Brain microvascular endothelial cell (primary cell): ENCODE results near the gene CTRB1.

ENCODE experiments used
- DNase-seq: peaks from one replicate; pipeline ENCODE4 v3.0.0-alpha.2; 2020
- H3K27ac ChIP-seq: fragments of 250-450 bp; sonication (Bioruptor Pico); 2 replicates; pipeline ENCODE4 v1.5.1; 2020; ENCODE audit warnings: mild to moderate bottlenecking, moderate library complexity
- H3K27me3 ChIP-seq: fragments of 250-450 bp; sonication (Bioruptor Pico); replicated peaks from 2 replicates; pipeline ENCODE4 v1.5.1; 2020; ENCODE audit warnings: mild to moderate bottlenecking
- H3K36me3 ChIP-seq: fragments of 250-450 bp; sonication (Bioruptor Pico); replicated peaks from 2 replicates; pipeline ENCODE4 v1.5.1; 2020; ENCODE audit warnings: mild to moderate bottlenecking
- H3K4me3 ChIP-seq: 2 replicates; pipeline ENCODE4 v1.5.1; 2011; ENCODE audit warnings: low read depth, mild to moderate bottlenecking, control low read depth, low read length, moderate library complexity
- in situ Hi-C: cut with HindIII; loops from 2 replicates; pipeline ENCODE4 v1.10.0; 2017; ENCODE audit warnings: low sequenced_read_pairs, low pct_ligation_motif_present
- TF ChIP-seq, protein P1 (sequence below): IDR thresholded peaks from 2 replicates; pipeline ENCODE4 v1.5.1; 2011; ENCODE audit warnings: low read depth, mild to moderate bottlenecking, moderate library complexity, low read length, control low read depth, inconsistent platforms; ENCODE audit errors: missing control alignments

Gene CTRB1

GRCh38 chr16:75218256-75219076 is at the start of gene CTRB1:
Gene CTRB1 (plus strand): TSS chr16:75218988. CDS start chr16:75219008, 20 bp downstream.
- no peak for DNase-seq
- Histone ChIP-seq H3K4me3 (no peak within 1 kb of the TSS), H3K36me3 (no peaks in the 10 kb centered on the region), H3K27me3 (no peaks in the 10 kb centered on the region), H3K27ac (no peak within 1 kb of the TSS)
- in situ Hi-C loops: no loop called here
- TF ChIP-seq, protein P1, sequence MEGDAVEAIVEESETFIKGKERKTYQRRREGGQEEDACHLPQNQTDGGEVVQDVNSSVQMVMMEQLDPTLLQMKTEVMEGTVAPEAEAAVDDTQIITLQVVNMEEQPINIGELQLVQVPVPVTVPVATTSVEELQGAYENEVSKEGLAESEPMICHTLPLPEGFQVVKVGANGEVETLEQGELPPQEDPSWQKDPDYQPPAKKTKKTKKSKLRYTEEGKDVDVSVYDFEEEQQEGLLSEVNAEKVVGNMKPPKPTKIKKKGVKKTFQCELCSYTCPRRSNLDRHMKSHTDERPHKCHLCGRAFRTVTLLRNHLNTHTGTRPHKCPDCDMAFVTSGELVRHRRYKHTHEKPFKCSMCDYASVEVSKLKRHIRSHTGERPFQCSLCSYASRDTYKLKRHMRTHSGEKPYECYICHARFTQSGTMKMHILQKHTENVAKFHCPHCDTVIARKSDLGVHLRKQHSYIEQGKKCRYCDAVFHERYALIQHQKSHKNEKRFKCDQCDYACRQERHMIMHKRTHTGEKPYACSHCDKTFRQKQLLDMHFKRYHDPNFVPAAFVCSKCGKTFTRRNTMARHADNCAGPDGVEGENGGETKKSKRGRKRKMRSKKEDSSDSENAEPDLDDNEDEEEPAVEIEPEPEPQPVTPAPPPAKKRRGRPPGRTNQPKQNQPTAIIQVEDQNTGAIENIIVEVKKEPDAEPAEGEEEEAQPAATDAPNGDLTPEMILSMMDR: no peak

GRCh38 chr16:75169899-75170405 is 48.8 kb upstream of the CTRB1 start:
- H3K27ac ChIP-seq: no peak overlapping the region
- H3K4me3 ChIP-seq: no peak overlapping the region
- H3K27me3 ChIP-seq: no peaks in the 10 kb centered on the region
- TF ChIP-seq, protein P1: no peak
- peaks cover 43% of the 10 kb centered on the region for H3K36me3 ChIP-seq
- in situ Hi-C loops: no loop called here
- no peak for DNase-seq

GRCh38 chr16:75172578-75172977 is 46.2 kb upstream of the CTRB1 start:
- H3K36me3 ChIP-seq: peaks cover 31% of the 10 kb centered on the region
- no peak overlapping the region for H3K27ac ChIP-seq
- H3K4me3 ChIP-seq: no peak overlapping the region
- no peak for DNase-seq
- TF ChIP-seq, protein P1: no peak
- in situ Hi-C loops: no loop called here
- no peaks in the 10 kb centered on the region for H3K27me3 ChIP-seq

- no peaks in the 10 kb centered on the region for H3K27me3 ChIP-seq
- TF ChIP-seq, protein P1: no peak
- no peak overlapping the region for H3K27ac ChIP-seq
- H3K4me3 ChIP-seq: no peak overlapping the region
- in situ Hi-C loops: loop anchor here (25.0 kb wide), 1 partner anchor 237 kb away; no protein-coding TSS in a partner anchor
- DNase-seq: no peak
- H3K36me3 ChIP-seq: peaks cover 6% of the 10 kb centered on the region
Measured at GRCh38 chr16:75175074-75175473, 43.7 kb upstream of the CTRB1 start.

- Histone ChIP-seq H3K27ac (no peak overlapping the region), H3K36me3 (no peaks in the 10 kb centered on the region), H3K27me3 (no peaks in the 10 kb centered on the region), H3K4me3 (no peak overlapping the region)
- no peak for DNase-seq
- in situ Hi-C loops: loop anchor here (25.0 kb wide), 1 partner anchor 235 kb away; no protein-coding TSS in a partner anchor
- TF ChIP-seq, protein P1: no peak
Measured at GRCh38 chr16:75176926-75177325, 41.9 kb upstream of the CTRB1 start.
